Neuronal stem cell (in vitro differentiated cells): ENCODE data around the gene RGPD8.

Experiments used
- DNase-seq: peaks from one replicate; pipeline ENCODE4 v3.0.0-alpha.2; 2013; ENCODE audit warnings: low spot score
- H2AFZ ChIP-seq: one replicate; pipeline ENCODE4 v1.6.1; 2013; ENCODE audit warnings: mild to moderate bottlenecking, low read length, inconsistent platforms
- H2AK5ac ChIP-seq: 2 replicates; pipeline ENCODE4 v1.6.1; 2013; ENCODE audit warnings: low read depth, mild to moderate bottlenecking, inconsistent platforms, low read length, moderate library complexity, mixed read lengths
- H2BK120ac ChIP-seq: 2 replicates; pipeline ENCODE4 v1.6.1; 2013; ENCODE audit warnings: low read depth, mild to moderate bottlenecking, inconsistent platforms, low read length, moderate library complexity, mixed read lengths
- H2BK12ac ChIP-seq: one replicate; pipeline ENCODE4 v1.6.1; 2013; ENCODE audit warnings: low read length, inconsistent platforms
- H2BK15ac ChIP-seq: 2 replicates; pipeline ENCODE4 v1.6.1; 2013; ENCODE audit warnings: mild to moderate bottlenecking, low read length, inconsistent platforms, mixed read lengths
- H2BK5ac ChIP-seq: one replicate; pipeline ENCODE4 v1.6.1; 2013; ENCODE audit warnings: inconsistent platforms, mild to moderate bottlenecking, low read length, moderate library complexity
- H3K14ac ChIP-seq: one replicate; pipeline ENCODE4 v1.6.1; 2013; ENCODE audit warnings: low read length, inconsistent platforms
- H3K18ac ChIP-seq: 2 replicates; pipeline ENCODE4 v1.6.1; 2013; ENCODE audit warnings: low read length, inconsistent platforms
- H3K23ac ChIP-seq: 2 replicates; pipeline ENCODE4 v1.6.1; 2013; ENCODE audit warnings: low read depth, mild to moderate bottlenecking, mixed read lengths, low read length, inconsistent platforms; ENCODE audit not compliant: poor library complexity
- H3K27ac ChIP-seq: replicated peaks from 3 replicates; pipeline ENCODE4 v1.5.1; 2013; ENCODE audit warnings: low read length, inconsistent platforms
- H3K27me3 ChIP-seq, 3 experiments: 2 replicates each; pipeline ENCODE4 v1.6.1; 2013; ENCODE audit warnings: low read length in 3 of 3, mild to moderate bottlenecking in 2 of 3, inconsistent platforms in 1 of 3, low read depth in 1 of 3, mixed read lengths in 1 of 3, moderate library complexity in 1 of 3; ENCODE audit not compliant: control insufficient read depth in 3 of 3, insufficient read depth in 3 of 3
- H3K36me3 ChIP-seq, 2 donors: replicated peaks in 1 of 2; 2 replicates each; pipeline ENCODE4 v1.6.1; 2013; ENCODE audit warnings: low read length in 2 of 2; ENCODE audit not compliant: control insufficient read depth in 2 of 2, insufficient read depth in 2 of 2
- H3K4ac ChIP-seq: 2 replicates; pipeline ENCODE4 v1.6.1; 2013; ENCODE audit warnings: inconsistent platforms, mild to moderate bottlenecking, low read length, moderate library complexity
- H3K4me1 ChIP-seq, 2 donors: 1 replicate in 1 of 2; 2 replicates in 1 of 2; pipeline ENCODE4 v1.6.1; 2013; ENCODE audit warnings: low read length in 2 of 2, low read depth in 1 of 2; ENCODE audit not compliant: control insufficient read depth in 2 of 2, insufficient read depth in 1 of 2
- H3K4me2 ChIP-seq: one replicate; pipeline ENCODE4 v1.6.1; 2013; ENCODE audit warnings: mild to moderate bottlenecking, low read length, inconsistent platforms; ENCODE audit not compliant: insufficient read depth, poor library complexity, severe bottlenecking
- H3K4me3 ChIP-seq, 2 donors: 2 replicates each; pipeline ENCODE4 v1.5.1; 2013; ENCODE audit warnings: low read length in 2 of 2, mild to moderate bottlenecking in 2 of 2, inconsistent platforms in 1 of 2, moderate library complexity in 1 of 2
- H3K79me1 ChIP-seq: one replicate; pipeline ENCODE4 v1.6.1; 2013; ENCODE audit warnings: low read depth, mild to moderate bottlenecking, inconsistent platforms, low read length, moderate library complexity
- H3K9ac ChIP-seq: one replicate; pipeline ENCODE4 v1.6.1; 2013; ENCODE audit warnings: mild to moderate bottlenecking, low read depth, low read length, inconsistent platforms; ENCODE audit not compliant: poor library complexity
- H3K9me3 ChIP-seq, 2 donors: replicated peaks in 1 of 2; 2 replicates each; pipeline versions ENCODE3 to v1.6.1; 2013; ENCODE audit warnings: low read length in 2 of 2, mild to moderate bottlenecking in 2 of 2, inconsistent platforms in 1 of 2, low read depth in 1 of 2, mixed read lengths in 1 of 2, moderate library complexity in 1 of 2; ENCODE audit not compliant: control insufficient read depth in 2 of 2, insufficient read depth in 1 of 2
- H4K8ac ChIP-seq: one replicate; pipeline ENCODE4 v1.6.1; 2013; ENCODE audit warnings: low read depth, mild to moderate bottlenecking, inconsistent platforms, low read length, moderate library complexity
- H4K91ac ChIP-seq: one replicate; pipeline ENCODE4 v1.6.1; 2013; ENCODE audit warnings: low read length, low read depth, mild to moderate bottlenecking, inconsistent platforms; ENCODE audit not compliant: poor library complexity
- WGBS, 2 donors: extraction: QIAGEN DNeasy Blood & Tissue Kit; methylation state at CpG; one replicate each; pipeline ENCODE4 v1.1.7; 2013; ENCODE audit warnings: missing lambda C conversion rate in 2 of 2, mixed read lengths in 1 of 2; ENCODE audit not compliant: insufficient read length in 2 of 2, insufficient replicate concordance in 1 of 2; ENCODE audit errors: extremely low coverage in 2 of 2; 5-methylcytosine and 5-hydroxymethylcytosine counted together

RGPD8 gene

DNA sequence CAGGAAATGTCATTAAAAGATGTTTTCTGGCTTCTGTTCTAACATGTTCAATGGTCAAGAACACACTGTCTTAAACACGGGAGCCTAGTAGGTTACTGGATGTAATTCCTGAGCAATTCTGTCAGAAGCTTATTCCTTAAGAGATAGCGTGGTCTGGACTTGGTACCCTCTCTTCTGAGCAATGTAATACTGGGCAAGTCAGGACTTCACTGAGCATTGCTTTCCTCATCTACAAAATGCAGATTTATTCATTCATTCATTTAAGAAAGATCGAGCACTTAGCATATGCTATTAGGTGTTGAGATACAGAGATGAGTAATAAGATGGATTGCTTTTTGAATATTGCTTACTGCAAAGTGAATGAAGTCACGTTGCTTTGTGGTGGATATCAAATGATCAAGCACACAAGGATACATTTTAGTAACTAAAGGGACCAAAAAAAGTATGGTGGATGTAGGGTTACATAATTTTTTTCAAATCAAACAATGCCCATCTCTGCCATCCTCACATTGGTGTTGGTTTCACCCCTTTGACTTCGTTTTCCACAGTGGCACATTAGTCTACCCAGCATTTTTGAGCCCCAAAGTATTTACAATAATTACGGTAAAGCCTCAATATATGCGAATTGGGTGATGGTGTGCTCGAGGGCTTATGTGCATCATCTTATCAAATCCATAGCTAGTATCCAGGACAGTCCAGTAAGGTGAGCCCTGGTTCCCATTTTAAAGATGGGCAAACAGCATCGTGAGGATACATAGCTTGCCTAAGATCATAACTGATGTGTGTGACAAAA lies 92.8 kb downstream of the RGPD8 start:
- H2AK5ac ChIP-seq = no peak overlapping the region
- no peak overlapping the region for H4K91ac ChIP-seq
- no peak overlapping the region for H3K23ac ChIP-seq
- H2BK5ac ChIP-seq = no peak overlapping the region
- H3K9me3 ChIP-seq = no peaks in the 10 kb centered on the region
- no peak overlapping the region for H3K14ac ChIP-seq
- WGBS, 2 donors = no CpG with 5 or more reads among the region's 9 CpGs
- H4K8ac ChIP-seq = no peak overlapping the region
- no peaks in the 10 kb centered on the region for H3K4me1 ChIP-seq
- DNase-seq = no peak
- no peak overlapping the region for H2AFZ ChIP-seq
- H2BK15ac ChIP-seq = no peak overlapping the region
- no peak overlapping the region for H3K4me2 ChIP-seq
- no peak overlapping the region for H3K18ac ChIP-seq
- H2BK120ac ChIP-seq = no peak overlapping the region
- no peak overlapping the region for H3K9ac ChIP-seq
- no peak overlapping the region for H3K4me3 ChIP-seq
- no peaks in the 10 kb centered on the region for H3K79me1 ChIP-seq
- no peaks in the 10 kb centered on the region for H3K36me3 ChIP-seq
- H3K4ac ChIP-seq = no peak overlapping the region
- H3K27me3 ChIP-seq = no peaks in the 10 kb centered on the region
- H3K27ac ChIP-seq = no peak overlapping the region
- no peak overlapping the region for H2BK12ac ChIP-seq

DNA sequence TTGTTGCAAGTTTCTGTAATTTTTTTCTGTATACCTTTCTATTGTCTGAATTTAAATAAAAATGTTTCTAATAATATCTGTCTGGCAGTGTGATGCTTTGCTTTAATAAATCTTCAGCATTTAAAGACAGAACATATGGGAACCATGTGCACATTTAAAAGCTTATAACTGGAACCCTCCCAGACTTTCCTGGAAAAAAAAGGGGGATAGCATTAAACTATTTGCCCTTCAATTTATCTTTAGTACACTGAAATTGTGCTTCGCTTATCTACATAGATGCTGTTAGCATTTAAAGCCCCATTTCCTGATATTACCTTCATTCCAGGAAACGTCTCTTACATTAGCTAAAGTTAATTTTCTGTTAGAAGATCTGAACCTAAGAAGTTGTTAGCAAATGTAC lies 93.5 kb downstream of the RGPD8 start:
- no peak overlapping the region for H2BK15ac ChIP-seq
- H3K4me2 ChIP-seq = no peak overlapping the region
- no peak overlapping the region for H2BK120ac ChIP-seq
- H3K79me1 ChIP-seq = no peaks in the 10 kb centered on the region
- no peaks in the 10 kb centered on the region for H3K27me3 ChIP-seq
- no peak overlapping the region for H3K18ac ChIP-seq
- H3K9me3 ChIP-seq = no peaks in the 10 kb centered on the region
- H3K23ac ChIP-seq = no peak overlapping the region
- H4K91ac ChIP-seq = no peak overlapping the region
- H3K4me3 ChIP-seq = no peak overlapping the region
- H4K8ac ChIP-seq = no peak overlapping the region
- no peak overlapping the region for H3K27ac ChIP-seq
- H3K36me3 ChIP-seq = no peaks in the 10 kb centered on the region
- H2AFZ ChIP-seq = no peak overlapping the region
- WGBS, 2 donors = no CpG with 5 or more reads among the region's 2 CpGs
- H2BK12ac ChIP-seq = no peak overlapping the region
- no peak for DNase-seq
- H3K4ac ChIP-seq = no peak overlapping the region
- no peaks in the 10 kb centered on the region for H3K4me1 ChIP-seq
- no peak overlapping the region for H2AK5ac ChIP-seq
- H3K9ac ChIP-seq = no peak overlapping the region
- H2BK5ac ChIP-seq = no peak overlapping the region
- H3K14ac ChIP-seq = no peak overlapping the region

DNA sequence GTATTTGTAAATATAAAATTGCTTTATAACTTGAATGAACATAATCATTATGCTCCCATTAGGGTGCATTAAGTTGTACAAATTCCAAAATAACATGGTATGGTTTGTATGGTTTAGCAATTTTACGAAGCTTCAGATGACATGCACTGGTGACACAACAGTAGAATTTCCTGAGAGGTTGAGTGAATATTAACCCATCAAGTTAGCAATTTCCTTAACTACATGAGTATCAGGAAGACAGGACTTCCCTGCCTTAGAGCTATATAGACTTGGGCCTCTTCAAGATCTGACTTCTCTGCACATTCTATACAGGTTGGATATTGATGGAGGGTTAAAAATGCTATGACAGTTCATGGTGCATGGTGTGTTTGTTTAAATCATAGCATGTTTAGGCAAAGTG lies 97.8 kb downstream of the RGPD8 start:
- no peak overlapping the region for H2AFZ ChIP-seq
- H2BK120ac ChIP-seq = no peak overlapping the region
- peaks cover 2 to 6% of the 10 kb centered on the region in 2 donors for H3K36me3 ChIP-seq
- no peak overlapping the region for H3K4me2 ChIP-seq
- H3K4me3 ChIP-seq = no peak overlapping the region
- no peak overlapping the region for H2BK15ac ChIP-seq
- H2AK5ac ChIP-seq = no peak overlapping the region
- no peaks in the 10 kb centered on the region for H3K27me3 ChIP-seq
- H3K79me1 ChIP-seq = no peaks in the 10 kb centered on the region
- no peak overlapping the region for H3K4ac ChIP-seq
- H3K9me3 ChIP-seq = no peaks in the 10 kb centered on the region
- H3K9ac ChIP-seq = no peak overlapping the region
- H3K27ac ChIP-seq = no peak overlapping the region
- no peaks in the 10 kb centered on the region for H3K4me1 ChIP-seq
- no peak overlapping the region for H2BK12ac ChIP-seq
- H3K14ac ChIP-seq = no peak overlapping the region
- H3K23ac ChIP-seq = no peak overlapping the region
- no peak overlapping the region for H4K8ac ChIP-seq
- no peak overlapping the region for H3K18ac ChIP-seq
- no CpG with 5 or more reads among the region's 1 CpG for WGBS, 2 donors
- H2BK5ac ChIP-seq = no peak overlapping the region
- no peak overlapping the region for H4K91ac ChIP-seq
- DNase-seq = no peak

DNA sequence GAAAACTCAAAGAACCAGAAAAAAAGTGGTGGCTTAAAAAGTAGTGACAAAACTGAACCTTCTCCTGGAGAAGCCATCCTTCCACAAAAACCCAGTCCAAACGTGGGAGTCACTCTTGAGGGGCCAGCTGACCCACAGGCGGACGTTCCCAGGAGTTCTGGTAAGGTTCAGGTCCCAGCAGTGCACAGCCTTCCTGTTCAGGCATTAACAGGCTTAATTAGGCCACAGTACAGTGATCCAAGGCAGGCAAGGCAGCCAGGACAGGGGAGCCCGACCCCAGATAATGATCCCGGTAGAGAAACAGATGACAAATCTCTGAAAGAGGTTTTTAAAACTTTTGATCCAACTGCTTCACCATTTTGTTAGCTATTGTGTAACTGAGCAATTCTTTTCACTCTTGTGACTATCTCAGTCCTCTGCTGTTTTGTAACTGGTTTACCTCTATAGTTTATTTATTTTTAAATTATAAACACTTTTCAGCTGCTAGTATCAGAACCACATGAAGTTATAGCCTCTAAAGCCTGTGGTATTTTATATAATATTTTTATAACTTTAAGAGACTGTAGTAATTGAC lies 101.2 kb downstream of the RGPD8 start:
- Histone ChIP-seq H3K4ac (no peak overlapping the region), H3K14ac (no peak overlapping the region), H4K91ac (no peak overlapping the region), H2BK120ac (no peak overlapping the region), H3K9me3 (peaks cover 0 to 7% of the 10 kb centered on the region in 2 donors), H2AFZ (no peak overlapping the region), H3K18ac (no peak overlapping the region), H3K27ac (no peak overlapping the region), H3K36me3 (peaks cover 2 to 6% of the 10 kb centered on the region in 2 donors), H3K4me3 (no peak overlapping the region), H2AK5ac (no peak overlapping the region), H4K8ac (no peak overlapping the region), H2BK15ac (no peak overlapping the region), H3K23ac (no peak overlapping the region), H2BK12ac (no peak overlapping the region), H3K27me3 (no peaks in the 10 kb centered on the region), H2BK5ac (no peak overlapping the region), H3K4me1 (no peaks in the 10 kb centered on the region), H3K79me1 (no peaks in the 10 kb centered on the region), H3K4me2 (no peak overlapping the region), H3K9ac (no peak overlapping the region)
- WGBS, 2 donors = no CpG with 5 or more reads among the region's 5 CpGs
- DNase-seq = no peak
